Body of pancreas (tissue), 4 donors: ENCODE measurements around the gene UPK3B. TPM values are rescaled to one million over a fixed set of nuclear protein-coding genes. Genes with fewer than 3 reads are reported as not detected.
"Not testable (repeated sequence)": the region's sequence is repeated elsewhere in the genome, so short reads cannot be mapped to it uniquely, and the experiment has no call there.

ENCODE experiments used
- ATAC-seq: fragments of 150-250 bp; one replicate; pipeline ENCODE4 v1.9.1; 2016
- DNase-seq, 4 donors: peaks; one replicate each; pipeline ENCODE4 v3.0.0-alpha.2; 2019
- H3K27ac ChIP-seq, 4 donors: fragments of 200-600 bp; sonication (generic); 1 replicate in 3 of 4; 2 replicates in 1 of 4; pipeline versions ENCODE4 v1.5.1 to v1.6.1; 2016 to 2019; ENCODE audit warnings: mild to moderate bottlenecking in 1 of 4, mixed read lengths in 1 of 4, moderate library complexity in 1 of 4
- H3K27me3 ChIP-seq, 2 donors: fragments of 200-600 bp; sonication (generic); one replicate each; pipeline ENCODE4 v1.6.0; 2016; ENCODE audit warnings: mild to moderate bottlenecking in 1 of 2
- H3K36me3 ChIP-seq, 2 donors: fragments of 200-600 bp; sonication (generic); replicated peaks in 1 of 2; 2 replicates each; pipeline ENCODE4 v1.5.1; 2016; ENCODE audit warnings: low read depth in 2 of 2; ENCODE audit not compliant: insufficient read depth in 1 of 2
- H3K4me1 ChIP-seq: fragments of 200-600 bp; sonication (generic); one replicate; pipeline ENCODE4 v1.6.0; 2016
- H3K4me3 ChIP-seq, 2 donors: fragments of 200-600 bp; sonication (generic); 1 replicate in 1 of 2; 2 replicates in 1 of 2; pipeline ENCODE4 v1.5.1; 2016 to 2019
- H3K9me3 ChIP-seq, 3 donors: fragments of 200-600 bp; sonication (generic); 1 replicate in 2 of 3; 2 replicates in 1 of 3; pipeline ENCODE4 v1.5.1; 2016
- CTCF ChIP-seq, 7 experiments: fragments of 450-650 bp in 4 of 7; fragments of 200-600 bp in 3 of 7; sonication (generic) in 3 of 7; IDR thresholded peaks; one replicate each; pipeline ENCODE4 v1.5.1; 2016 to 2019; ENCODE audit warnings: antibody characterized with exemption in 7 of 7
- POLR2A ChIP-seq, 3 donors: fragments of 450-650 bp; IDR thresholded peaks; one replicate each; pipeline ENCODE4 v1.6.1; 2016; ENCODE audit warnings: antibody characterized with exemption in 3 of 3, mild to moderate bottlenecking in 2 of 3
- WGBS, 2 donors: methylation state at CpG; one replicate each; pipeline ENCODE4 v1.1.5; 2017; 5-methylcytosine and 5-hydroxymethylcytosine counted together
- intact Hi-C: fragments of 100-400 bp; cut with DNase I; formaldehyde crosslinking; loops from one replicate; pipeline ENCODE4 v1.15.1; 2023
- total RNA-seq, 2 donors: library from RNA; depleted of rRNA; stranded (reverse); fragments of >200 nt; gene quantifications; one replicate each; pipeline ENCODE4 v1.1.0, GENCODE V29; 2016

UPK3B gene
- total RNA-seq, result 1 to 10 TPM; 2.3 to 7.3 TPM

- ATAC-seq (peak; percentile 28), DNase-seq (peak in 2 of 4 donors; percentile 18 to 35)
- H3K27me3 ChIP-seq, result no peaks in the 10 kb centered on the region
- H3K9me3 ChIP-seq, result no peaks in the 10 kb centered on the region
- intact Hi-C loops, result loop anchor here (10.0 kb wide), 1 partner anchor 485 kb away; no protein-coding TSS in a partner anchor
- 11 to 38% methylated on average over 5 to 15 of the region's 20 CpGs for WGBS, 2 donors
- H3K4me3 ChIP-seq, result no peak within 1 kb of the TSS
- H3K36me3 ChIP-seq, result no peaks in the 10 kb centered on the region
- peaks cover 13% of the 10 kb centered on the region for H3K4me1 ChIP-seq
- peak within 1 kb of the TSS in 1 of 4 donors; percentile 17 for H3K27ac ChIP-seq
- no peak for TF ChIP-seq POLR2A (IDR thresholded peaks at IDR 0.05)
- TF ChIP-seq CTCF (IDR thresholded peaks at IDR 0.05), result no peak
Observed at GRCh38 chr7:76509931-76510877, at the start of gene UPK3B. TSS of gene UPK3B (plus strand) at chr7:76510552. CDS start at chr7:76510653, 101 bp downstream.

GRCh38 chr7:76460767-76461166, 49.6 kb upstream of the UPK3B start:
- 78 to 86% methylated on average over 14 to 15 of the region's 20 CpGs for WGBS, 2 donors
- H3K36me3 ChIP-seq, H3K9me3 ChIP-seq, ATAC-seq, intact Hi-C loops, H3K4me1 ChIP-seq, H3K4me3 ChIP-seq, H3K27me3 ChIP-seq, DNase-seq, H3K27ac ChIP-seq: not testable (repeated sequence)

GRCh38 chr7:76461464-76462101, 48.8 kb upstream of the UPK3B start, which contains the start of gene DTX2:
TSS of gene DTX2 (plus strand) at chr7:76461709. CDS start at chr7:76480510, 18,801 bp downstream.
- H3K36me3 ChIP-seq, H3K27me3 ChIP-seq, H3K4me1 ChIP-seq, H3K9me3 ChIP-seq, intact Hi-C loops: not testable (repeated sequence)
- peak; percentile 19 to 38 (median 28) for DNase-seq
- Histone ChIP-seq H3K27ac (peak within 1 kb of the TSS; percentile 67 to 77 (median 70)), H3K4me3 (peak within 1 kb of the TSS in 1 of 2 donors; percentile 36)
- ATAC-seq, result peak; percentile 94
- WGBS, 2 donors, result no CpG with 5 or more reads among the region's 54 CpGs

GRCh38 chr7:76462271-76462882, 48.0 kb upstream of the UPK3B start:
- DNase-seq, ATAC-seq, H3K27ac ChIP-seq, H3K36me3 ChIP-seq, H3K27me3 ChIP-seq, H3K4me3 ChIP-seq, intact Hi-C loops, H3K9me3 ChIP-seq: not testable (repeated sequence)
- peaks cover 12% of the 10 kb centered on the region for H3K4me1 ChIP-seq
- WGBS, 2 donors, result no CpG with 5 or more reads among the region's 17 CpGs

GRCh38 chr7:76464959-76465358, 45.4 kb upstream of the UPK3B start:
- intact Hi-C loops, H3K9me3 ChIP-seq, ATAC-seq, H3K4me3 ChIP-seq, H3K27ac ChIP-seq, DNase-seq, H3K36me3 ChIP-seq, H3K27me3 ChIP-seq: not testable (repeated sequence)
- WGBS, 2 donors, result 65 to 86% methylated on average over 3 to 5 of the region's 5 CpGs
- peaks cover 16% of the 10 kb centered on the region for H3K4me1 ChIP-seq

GRCh38 chr7:76465950-76466349, 44.4 kb upstream of the UPK3B start:
- DNase-seq, H3K27me3 ChIP-seq, H3K9me3 ChIP-seq, intact Hi-C loops, H3K4me3 ChIP-seq, H3K36me3 ChIP-seq: not testable (repeated sequence)
- no CpG with 5 or more reads among the region's 8 CpGs for whole genome bisulfite sequencing, 2 donors
- peak overlapping the region in 2 of 4 donors; percentile 75 to 88 for H3K27ac ChIP-seq
- H3K4me1 ChIP-seq, result peaks cover 16% of the 10 kb centered on the region
- peak; percentile 28 for ATAC-seq

GRCh38 chr7:76467743-76468404, 42.5 kb upstream of the UPK3B start:
- Histone ChIP-seq H3K4me1 (peaks cover 16% of the 10 kb centered on the region), H3K27ac (peak overlapping the region; percentile 47 to 84 (median 66))
- intact Hi-C loops, H3K9me3 ChIP-seq, H3K36me3 ChIP-seq, H3K27me3 ChIP-seq, H3K4me3 ChIP-seq: not testable (repeated sequence)
- 45 to 51% methylated on average over 11 to 12 of the region's 14 CpGs for WGBS, 2 donors
- ATAC-seq, result peak; percentile 89
- peak; percentile 86 to 93 (median 91) for DNase-seq

GRCh38 chr7:76471556-76472221, 38.7 kb upstream of the UPK3B start:
- whole genome bisulfite sequencing, 2 donors, result 88 to 94% methylated on average over 3 to 9 of the region's 10 CpGs
- H3K4me3 ChIP-seq, ATAC-seq, H3K4me1 ChIP-seq, intact Hi-C loops, H3K9me3 ChIP-seq, H3K27ac ChIP-seq, H3K36me3 ChIP-seq, H3K27me3 ChIP-seq: not testable (repeated sequence)
- peak in 1 of 4 donors; percentile 26 for DNase-seq

- H3K27me3 ChIP-seq, intact Hi-C loops, H3K4me1 ChIP-seq, ATAC-seq, H3K36me3 ChIP-seq, DNase-seq, H3K27ac ChIP-seq, H3K9me3 ChIP-seq, H3K4me3 ChIP-seq: not testable (repeated sequence)
- 80 to 100% methylated on average over 1 of the region's 6 CpGs for WGBS, 2 donors
Observed at GRCh38 chr7:76473097-76473496, 37.3 kb upstream of the UPK3B start.
